ENCODE measurements around the gene CXCL3.

DNA sequence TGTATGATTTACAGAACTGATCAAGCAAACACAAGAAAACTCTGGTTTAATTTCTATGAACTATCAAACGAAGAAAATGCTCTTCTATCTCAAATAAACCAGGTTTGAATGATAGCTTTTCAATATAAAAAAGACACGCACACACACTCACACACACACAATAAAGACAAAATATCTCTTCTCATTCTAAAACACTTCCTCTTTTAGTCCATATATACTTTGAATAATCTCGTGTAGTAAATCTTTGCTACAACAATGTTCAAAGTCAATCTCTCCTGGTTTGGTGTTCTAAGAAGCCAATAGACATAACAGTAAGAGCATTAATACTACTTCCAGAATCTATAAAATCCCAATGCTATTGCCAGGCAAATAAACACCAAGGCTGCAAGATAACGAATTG, 47.2 kb upstream of the CXCL3 start:
- TF ChIP-seq, protein P1, sequence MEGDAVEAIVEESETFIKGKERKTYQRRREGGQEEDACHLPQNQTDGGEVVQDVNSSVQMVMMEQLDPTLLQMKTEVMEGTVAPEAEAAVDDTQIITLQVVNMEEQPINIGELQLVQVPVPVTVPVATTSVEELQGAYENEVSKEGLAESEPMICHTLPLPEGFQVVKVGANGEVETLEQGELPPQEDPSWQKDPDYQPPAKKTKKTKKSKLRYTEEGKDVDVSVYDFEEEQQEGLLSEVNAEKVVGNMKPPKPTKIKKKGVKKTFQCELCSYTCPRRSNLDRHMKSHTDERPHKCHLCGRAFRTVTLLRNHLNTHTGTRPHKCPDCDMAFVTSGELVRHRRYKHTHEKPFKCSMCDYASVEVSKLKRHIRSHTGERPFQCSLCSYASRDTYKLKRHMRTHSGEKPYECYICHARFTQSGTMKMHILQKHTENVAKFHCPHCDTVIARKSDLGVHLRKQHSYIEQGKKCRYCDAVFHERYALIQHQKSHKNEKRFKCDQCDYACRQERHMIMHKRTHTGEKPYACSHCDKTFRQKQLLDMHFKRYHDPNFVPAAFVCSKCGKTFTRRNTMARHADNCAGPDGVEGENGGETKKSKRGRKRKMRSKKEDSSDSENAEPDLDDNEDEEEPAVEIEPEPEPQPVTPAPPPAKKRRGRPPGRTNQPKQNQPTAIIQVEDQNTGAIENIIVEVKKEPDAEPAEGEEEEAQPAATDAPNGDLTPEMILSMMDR (conservative IDR thresholded peaks at IDR 0.05 in 1 of 2, IDR thresholded peaks at IDR 0.05 in 1 of 2; ENCODE audit: extremely low read depth in 1 of 2, insufficient read depth in 1 of 2, low read depth in 1 of 2, low read length in 2 of 2) = no peak
- TF ChIP-seq EZH2 (IDR thresholded peaks at IDR 0.05; ENCODE audit: borderline replicate concordance, low read length) = no peak
